Glutamatergic neuron (in vitro differentiated cells): Measurements from ENCODE around the gene SAMD4A. TPM values are rescaled to one million over a fixed set of nuclear protein-coding genes. Genes with fewer than 3 reads are reported as not detected.

Experiments used
- DNase-seq: peaks from one replicate; pipeline ENCODE4 v3.0.0; 2022
- H3K27ac Mint-ChIP-seq: one replicate; pipeline ENCODE4 v1.8.0; 2020; ENCODE audit warnings: mild to moderate bottlenecking, mixed read lengths, inconsistent platforms; ENCODE audit not compliant: unreplicated experiment
- H3K27me3 Mint-ChIP-seq: one replicate; pipeline ENCODE4 v1.8.0; 2020; ENCODE audit warnings: mild to moderate bottlenecking, moderate library complexity, mixed read lengths, inconsistent platforms; ENCODE audit not compliant: unreplicated experiment
- H3K36me3 Mint-ChIP-seq: one replicate; pipeline ENCODE4 v1.8.0; 2020; ENCODE audit warnings: mild to moderate bottlenecking, mixed read lengths, inconsistent platforms; ENCODE audit not compliant: unreplicated experiment
- H3K4me1 Mint-ChIP-seq: one replicate; pipeline ENCODE4 v1.8.0; 2020; ENCODE audit warnings: mild to moderate bottlenecking, low read depth, mixed read lengths, inconsistent platforms; ENCODE audit not compliant: unreplicated experiment
- H3K4me3 Mint-ChIP-seq: one replicate; pipeline ENCODE4 v1.8.0; 2020; ENCODE audit warnings: mild to moderate bottlenecking, mixed read lengths, inconsistent platforms; ENCODE audit not compliant: unreplicated experiment
- H3K9me3 Mint-ChIP-seq: one replicate; pipeline ENCODE4 v1.8.0; 2020; ENCODE audit warnings: mild to moderate bottlenecking, moderate library complexity, mixed read lengths, inconsistent platforms; ENCODE audit not compliant: unreplicated experiment
- total RNA-seq: library from RNA; stranded (reverse); fragmentation: NEBNext Ultra II Directional; extraction: Animal tissue kit (Norgen Biotek cat#: 25700); gene quantifications from one replicate; pipeline ENCODE4 v1.2.1, GENCODE V29; 2021; ENCODE audit not compliant: unreplicated experiment
- TF ChIP-seq, protein P1 (sequence below): fragments of 200-600 bp; sonication (generic); IDR thresholded peaks from one replicate; pipeline ENCODE4 v1.5.0; 2021; ENCODE audit not compliant: partially characterized antibody, unreplicated experiment

SAMD4A gene
- total RNA-seq, 1 donor from 2014 or later: 0.56 TPM

DNA sequence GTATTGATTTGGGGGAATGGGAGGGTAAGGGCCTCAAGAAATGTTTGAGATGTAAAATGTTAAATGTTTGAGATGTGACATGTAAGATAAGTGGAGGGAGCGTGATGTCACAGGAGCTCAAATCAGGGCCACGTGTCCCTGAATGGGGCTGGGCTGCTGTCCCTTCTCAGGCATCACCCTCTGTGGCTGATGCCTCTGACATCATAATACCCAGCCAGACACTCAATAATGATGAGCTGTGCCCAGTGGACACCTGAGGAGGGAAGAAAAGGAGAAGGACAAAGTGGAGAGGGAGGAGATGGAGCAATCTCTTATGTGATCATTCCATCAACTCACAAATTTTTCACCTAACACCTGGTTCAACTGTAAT, 120.8 kb downstream of the SAMD4A start:
- no peak overlapping the region for H3K4me3 Mint-ChIP-seq
- TF ChIP-seq, protein P1, sequence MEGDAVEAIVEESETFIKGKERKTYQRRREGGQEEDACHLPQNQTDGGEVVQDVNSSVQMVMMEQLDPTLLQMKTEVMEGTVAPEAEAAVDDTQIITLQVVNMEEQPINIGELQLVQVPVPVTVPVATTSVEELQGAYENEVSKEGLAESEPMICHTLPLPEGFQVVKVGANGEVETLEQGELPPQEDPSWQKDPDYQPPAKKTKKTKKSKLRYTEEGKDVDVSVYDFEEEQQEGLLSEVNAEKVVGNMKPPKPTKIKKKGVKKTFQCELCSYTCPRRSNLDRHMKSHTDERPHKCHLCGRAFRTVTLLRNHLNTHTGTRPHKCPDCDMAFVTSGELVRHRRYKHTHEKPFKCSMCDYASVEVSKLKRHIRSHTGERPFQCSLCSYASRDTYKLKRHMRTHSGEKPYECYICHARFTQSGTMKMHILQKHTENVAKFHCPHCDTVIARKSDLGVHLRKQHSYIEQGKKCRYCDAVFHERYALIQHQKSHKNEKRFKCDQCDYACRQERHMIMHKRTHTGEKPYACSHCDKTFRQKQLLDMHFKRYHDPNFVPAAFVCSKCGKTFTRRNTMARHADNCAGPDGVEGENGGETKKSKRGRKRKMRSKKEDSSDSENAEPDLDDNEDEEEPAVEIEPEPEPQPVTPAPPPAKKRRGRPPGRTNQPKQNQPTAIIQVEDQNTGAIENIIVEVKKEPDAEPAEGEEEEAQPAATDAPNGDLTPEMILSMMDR: no peak
- no peak overlapping the region for H3K27ac Mint-ChIP-seq
- H3K27me3 Mint-ChIP-seq: no peaks in the 10 kb centered on the region
- no peaks in the 10 kb centered on the region for H3K4me1 Mint-ChIP-seq
- no peaks in the 10 kb centered on the region for H3K36me3 Mint-ChIP-seq
- peaks cover 2% of the 10 kb centered on the region for H3K9me3 Mint-ChIP-seq
- no peak for DNase-seq

DNA sequence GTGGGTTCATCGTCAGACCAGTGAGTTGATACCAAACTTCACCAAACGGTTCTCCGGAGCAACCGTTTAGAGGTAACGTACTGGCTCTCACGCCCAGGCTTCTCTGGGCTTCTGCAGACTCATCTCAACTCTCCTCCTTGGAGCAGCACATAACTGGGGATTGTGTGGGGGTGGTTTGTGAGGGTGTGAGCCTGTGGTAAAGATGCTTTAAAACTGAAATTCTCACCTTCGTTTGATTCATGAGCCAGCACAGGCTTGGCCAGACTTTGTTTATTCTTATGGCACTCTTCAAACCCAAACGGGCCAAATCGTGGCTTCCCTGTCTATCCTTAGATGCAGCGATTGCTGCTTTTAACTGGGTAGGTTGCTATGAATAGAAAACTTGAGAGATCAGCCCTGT, 121.3 kb downstream of the SAMD4A start:
- no peaks in the 10 kb centered on the region for H3K4me1 Mint-ChIP-seq
- no peak for DNase-seq
- TF ChIP-seq, protein P1: no peak
- no peak overlapping the region for H3K4me3 Mint-ChIP-seq
- no peak overlapping the region for H3K27ac Mint-ChIP-seq
- H3K9me3 Mint-ChIP-seq: peaks cover 2% of the 10 kb centered on the region
- no peaks in the 10 kb centered on the region for H3K36me3 Mint-ChIP-seq
- H3K27me3 Mint-ChIP-seq: no peaks in the 10 kb centered on the region

GRCh38 chr14:54689928-54690327, 123.0 kb downstream of the SAMD4A start:
- TF ChIP-seq, protein P1: no peak
- Mint-ChIP-seq H3K9me3 (peaks cover 2% of the 10 kb centered on the region), H3K27ac (no peak overlapping the region), H3K4me1 (no peaks in the 10 kb centered on the region), H3K4me3 (no peak overlapping the region), H3K36me3 (peaks cover 10% of the 10 kb centered on the region), H3K27me3 (peaks cover 2% of the 10 kb centered on the region)
- no peak for DNase-seq

- Mint-ChIP-seq H3K36me3 (peaks cover 10% of the 10 kb centered on the region), H3K9me3 (no peaks in the 10 kb centered on the region), H3K4me1 (no peaks in the 10 kb centered on the region), H3K27ac (no peak overlapping the region), H3K27me3 (peaks cover 2% of the 10 kb centered on the region), H3K4me3 (no peak overlapping the region)
- DNase-seq: no peak
- TF ChIP-seq, protein P1: no peak
Measured at GRCh38 chr14:54690887-54691286, 124.0 kb downstream of the SAMD4A start.

GRCh38 chr14:54691525-54692283, 124.8 kb downstream of the SAMD4A start:
- H3K9me3 Mint-ChIP-seq: no peaks in the 10 kb centered on the region
- peak; percentile 79 for DNase-seq
- no peaks in the 10 kb centered on the region for H3K4me1 Mint-ChIP-seq
- TF ChIP-seq, protein P1: peak; percentile 68
- H3K27ac Mint-ChIP-seq: no peak overlapping the region
- peaks cover 2% of the 10 kb centered on the region for H3K27me3 Mint-ChIP-seq
- H3K36me3 Mint-ChIP-seq: peaks cover 10% of the 10 kb centered on the region
- H3K4me3 Mint-ChIP-seq: no peak overlapping the region
